Measurements from ENCODE around the gene SAMSN1. TPM values are rescaled to one million over a fixed set of nuclear protein-coding genes. Genes with fewer than 3 reads are reported as not detected.

The SAMSN1 gene
- total RNA-seq, 4 donors from 2014 or later: 1.1 to 6.1 (median 3.9) TPM

DNA sequence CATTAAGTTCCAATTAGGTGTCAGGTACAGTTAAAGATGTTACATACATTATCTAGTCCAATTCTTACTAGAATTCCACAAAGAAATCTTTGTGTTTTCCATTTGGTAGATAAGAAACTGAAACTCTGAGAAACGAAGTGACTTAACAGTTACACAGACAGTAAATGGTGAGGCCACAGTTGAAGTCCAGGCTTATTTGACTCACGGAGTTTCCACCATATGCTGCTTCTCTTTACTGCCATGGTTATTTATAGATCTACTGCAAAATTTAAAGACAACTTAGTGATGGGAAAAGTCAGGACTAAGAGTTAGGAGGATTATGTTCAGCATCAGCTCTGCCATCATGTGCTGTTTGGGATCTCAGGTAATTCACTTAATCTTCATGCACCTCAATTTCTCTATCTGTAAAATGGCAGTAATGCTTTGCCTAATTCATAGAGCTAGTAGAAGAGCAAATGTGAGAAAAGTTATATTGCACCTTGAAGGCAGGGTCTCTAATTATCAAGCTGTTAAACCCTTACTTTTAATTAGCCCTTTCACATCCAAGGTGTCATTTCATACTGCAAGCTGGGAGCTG lies 26.2 kb upstream of the SAMSN1 start:
- WGBS, 2 donors: 32 to 49% methylated on average over 2 of the region's 2 CpGs
- intact Hi-C loops (cut with DNase I): no loop called here
- no peak overlapping the region for H3K27ac ChIP-seq
- H3K4me3 ChIP-seq: no peak overlapping the region
- H3K4me1 ChIP-seq: no peaks in the 10 kb centered on the region
- H3K27me3 ChIP-seq: no peaks in the 10 kb centered on the region
- H3K36me3 ChIP-seq: no peaks in the 10 kb centered on the region
- no peak for DNase-seq
- no peaks in the 10 kb centered on the region for H3K9me3 ChIP-seq
- TF ChIP-seq POLR2A (IDR thresholded peaks at IDR 0.05): no peak
- TF ChIP-seq, protein P1, sequence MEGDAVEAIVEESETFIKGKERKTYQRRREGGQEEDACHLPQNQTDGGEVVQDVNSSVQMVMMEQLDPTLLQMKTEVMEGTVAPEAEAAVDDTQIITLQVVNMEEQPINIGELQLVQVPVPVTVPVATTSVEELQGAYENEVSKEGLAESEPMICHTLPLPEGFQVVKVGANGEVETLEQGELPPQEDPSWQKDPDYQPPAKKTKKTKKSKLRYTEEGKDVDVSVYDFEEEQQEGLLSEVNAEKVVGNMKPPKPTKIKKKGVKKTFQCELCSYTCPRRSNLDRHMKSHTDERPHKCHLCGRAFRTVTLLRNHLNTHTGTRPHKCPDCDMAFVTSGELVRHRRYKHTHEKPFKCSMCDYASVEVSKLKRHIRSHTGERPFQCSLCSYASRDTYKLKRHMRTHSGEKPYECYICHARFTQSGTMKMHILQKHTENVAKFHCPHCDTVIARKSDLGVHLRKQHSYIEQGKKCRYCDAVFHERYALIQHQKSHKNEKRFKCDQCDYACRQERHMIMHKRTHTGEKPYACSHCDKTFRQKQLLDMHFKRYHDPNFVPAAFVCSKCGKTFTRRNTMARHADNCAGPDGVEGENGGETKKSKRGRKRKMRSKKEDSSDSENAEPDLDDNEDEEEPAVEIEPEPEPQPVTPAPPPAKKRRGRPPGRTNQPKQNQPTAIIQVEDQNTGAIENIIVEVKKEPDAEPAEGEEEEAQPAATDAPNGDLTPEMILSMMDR (IDR thresholded peaks at IDR 0.05): no peak

DNA sequence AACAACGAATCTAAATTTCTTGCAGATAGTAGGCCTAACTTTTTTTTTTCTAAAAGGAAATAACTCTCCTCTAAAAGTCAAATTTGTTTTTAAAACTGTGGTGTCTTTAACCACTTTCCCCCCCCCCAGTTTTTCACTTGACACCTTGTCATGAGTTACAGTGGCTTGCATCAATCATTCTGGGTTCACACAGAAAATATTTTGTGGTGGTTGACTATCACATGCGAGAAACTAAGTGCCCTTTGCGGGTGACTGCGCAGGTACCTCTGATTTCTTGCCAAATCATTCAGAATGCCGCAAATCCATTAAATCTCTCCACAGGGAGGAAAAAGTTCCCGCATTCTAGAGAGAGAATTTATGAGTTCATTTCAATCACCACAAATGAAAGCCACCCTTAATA lies 23.8 kb upstream of the SAMSN1 start:
- 76 to 90% methylated on average over 6 of the region's 6 CpGs for WGBS, 2 donors
- intact Hi-C loops (cut with DNase I): no loop called here
- no peaks in the 10 kb centered on the region for H3K36me3 ChIP-seq
- no peak overlapping the region for H3K4me3 ChIP-seq
- TF ChIP-seq POLR2A (IDR thresholded peaks at IDR 0.05): no peak
- TF ChIP-seq, protein P1 (IDR thresholded peaks at IDR 0.05): no peak
- no peaks in the 10 kb centered on the region for H3K27me3 ChIP-seq
- no peaks in the 10 kb centered on the region for H3K4me1 ChIP-seq
- no peak overlapping the region for H3K27ac ChIP-seq
- DNase-seq: no peak
- no peaks in the 10 kb centered on the region for H3K9me3 ChIP-seq

DNA sequence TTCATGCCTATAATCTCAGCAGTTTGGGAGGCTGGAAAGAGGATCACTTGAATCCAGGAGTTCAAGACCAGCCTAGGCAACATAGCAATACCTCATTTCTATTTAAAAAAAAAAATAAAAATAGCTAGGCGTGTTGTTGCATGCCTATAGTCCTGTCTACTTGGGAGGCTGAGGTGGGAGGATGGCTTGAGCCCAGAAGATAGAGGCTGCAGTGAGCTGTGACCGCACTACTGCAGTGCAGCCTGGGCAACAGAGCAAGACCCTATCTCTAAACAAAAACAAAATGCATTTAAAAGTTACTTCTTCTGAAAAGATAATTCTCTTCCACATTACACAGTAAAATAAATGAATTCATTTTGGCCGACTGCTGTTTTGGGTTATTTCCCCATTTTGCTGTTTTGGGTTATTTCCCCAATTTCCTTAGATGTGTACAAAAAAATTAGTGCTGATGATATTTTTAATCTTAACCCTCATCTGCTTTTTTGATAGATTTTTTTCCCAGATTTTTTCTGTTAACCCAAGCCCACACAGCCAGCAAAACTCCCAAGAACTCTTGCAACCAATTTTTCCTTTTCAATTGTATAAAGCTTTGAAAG lies 23.0 kb upstream of the SAMSN1 start:
- 62 to 64% methylated on average over 3 of the region's 3 CpGs for WGBS, 2 donors
- Histone ChIP-seq H3K27me3 (no peaks in the 10 kb centered on the region), H3K36me3 (no peaks in the 10 kb centered on the region), H3K4me3 (no peak overlapping the region), H3K27ac (no peak overlapping the region), H3K9me3 (no peaks in the 10 kb centered on the region), H3K4me1 (no peaks in the 10 kb centered on the region)
- DNase-seq: no peak
- intact Hi-C loops (cut with DNase I): no loop called here
- TF ChIP-seq POLR2A (IDR thresholded peaks at IDR 0.05): no peak
- TF ChIP-seq, protein P1 (IDR thresholded peaks at IDR 0.05): no peak

DNA sequence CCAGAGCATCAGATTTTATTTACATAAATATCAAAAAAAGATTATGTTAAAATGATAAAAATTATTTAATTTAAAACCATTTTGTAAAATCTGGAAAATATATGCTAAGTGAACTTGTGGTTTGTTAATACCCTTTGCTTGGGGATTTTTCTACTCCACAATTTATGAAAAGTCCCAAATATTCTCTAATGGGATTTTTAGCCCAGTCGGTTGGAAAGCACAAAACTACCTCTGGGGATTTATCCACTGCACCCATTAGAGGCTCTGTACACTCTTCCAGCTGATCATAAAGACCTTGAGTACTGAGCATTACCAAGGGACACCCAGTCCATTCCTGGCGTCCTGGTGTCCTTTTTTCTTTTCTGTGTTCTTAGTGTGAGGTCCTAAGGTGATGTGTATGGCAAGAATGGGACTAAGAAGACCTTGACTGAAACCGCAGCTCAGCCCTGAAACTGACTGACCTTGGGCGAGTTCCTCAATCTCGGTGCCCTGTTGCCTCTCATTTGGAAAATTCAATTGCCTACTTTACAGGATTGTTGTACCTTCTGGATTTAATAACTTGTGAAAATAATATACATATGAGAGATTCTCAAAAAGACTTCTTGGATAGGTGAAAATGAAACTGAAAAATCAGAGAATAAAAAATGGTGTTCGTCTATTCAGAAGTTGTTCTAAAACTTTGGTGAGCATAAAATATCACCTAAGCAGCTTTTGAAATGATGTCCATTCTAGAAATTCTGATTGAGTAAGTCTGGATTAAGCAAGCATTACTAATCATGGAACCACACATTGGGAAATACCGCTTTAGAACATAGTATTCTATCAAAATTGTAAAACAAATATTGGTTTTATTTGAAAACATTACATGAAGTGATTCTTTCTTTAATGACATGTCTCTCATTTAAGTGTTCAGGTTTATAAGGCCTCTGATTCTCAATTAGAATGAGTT lies 21.5 kb upstream of the SAMSN1 start:
- Histone ChIP-seq H3K36me3 (no peaks in the 10 kb centered on the region), H3K27me3 (no peaks in the 10 kb centered on the region), H3K27ac (no peak overlapping the region), H3K4me3 (no peak overlapping the region), H3K4me1 (no peaks in the 10 kb centered on the region), H3K9me3 (no peaks in the 10 kb centered on the region)
- intact Hi-C loops (cut with DNase I): no loop called here
- TF ChIP-seq POLR2A (IDR thresholded peaks at IDR 0.05): no peak
- TF ChIP-seq, protein P1 (IDR thresholded peaks at IDR 0.05): no peak
- DNase-seq: no peak
- 50 to 66% methylated on average over 7 of the region's 7 CpGs for WGBS, 2 donors

DNA sequence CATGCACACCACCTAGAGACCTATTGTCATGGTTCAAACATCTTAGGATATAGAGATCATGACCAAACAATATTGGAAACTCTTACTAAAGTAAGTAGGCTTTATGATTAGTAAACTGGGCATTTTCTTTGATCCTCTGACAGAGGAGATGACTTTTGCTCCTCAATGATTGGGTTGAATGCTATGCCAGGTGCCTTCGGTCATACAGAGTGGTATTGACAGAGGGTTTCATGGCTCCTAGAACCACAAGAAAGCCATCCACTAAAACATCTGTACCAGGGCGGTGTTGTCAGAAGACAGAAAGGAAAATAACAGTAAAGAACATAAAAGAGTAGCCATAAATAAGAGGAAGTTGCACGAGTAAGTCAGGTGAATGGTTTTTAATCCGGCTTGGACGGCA lies 20.8 kb upstream of the SAMSN1 start:
- 75 to 84% methylated on average over 4 to 5 of the region's 5 CpGs for WGBS, 2 donors
- Histone ChIP-seq H3K4me1 (no peaks in the 10 kb centered on the region), H3K27me3 (no peaks in the 10 kb centered on the region), H3K36me3 (no peaks in the 10 kb centered on the region), H3K9me3 (no peaks in the 10 kb centered on the region), H3K4me3 (no peak overlapping the region), H3K27ac (no peak overlapping the region)
- no peak for DNase-seq
- TF ChIP-seq, protein P1 (IDR thresholded peaks at IDR 0.05): no peak
- TF ChIP-seq POLR2A (IDR thresholded peaks at IDR 0.05): no peak
- intact Hi-C loops (cut with DNase I): no loop called here

Measured in esophagus squamous epithelium (tissue), 5 donors.